ENCODE measurements around the gene IL27RA. TPM values are rescaled to one million over a fixed set of nuclear protein-coding genes. Genes with fewer than 3 reads are reported as not detected.

Gene IL27RA
- total RNA-seq, 1 experiment from 2014 or later, result 18.3 TPM

GRCh38 chr19:13987101-13987890, 44.3 kb upstream of the IL27RA start:
- H3K4me3 ChIP-seq (replicated peaks in 1 of 2; ENCODE audit: low read depth in 1 of 2, low read length in 2 of 2), result no peak overlapping the region
- H3K4me1 ChIP-seq (ENCODE audit: control insufficient read depth in 1 of 2, insufficient read depth in 2 of 2, low read length in 2 of 2), result peaks cover 8 to 12% of the 10 kb centered on the region in 2 experiments; a peak in 3 of 4 replicates
- H3K4me2 ChIP-seq (ENCODE audit: low read length), result no peak overlapping the region
- intact Hi-C loops (cut with micrococcal nuclease), result no loop called here
- RAD21 ChIA-PET (ENCODE audit: low non-redundant PET in 1 of 2, low total read pairs in 2 of 2, uncharacterized antibody in 2 of 2, unreplicated experiment in 2 of 2), result interaction anchor here in 1 of 2 experiments (0.7 kb wide), 1 partner anchor 34 kb away, joined by 3 read pairs; no protein-coding TSS in a partner anchor
- H3K79me2 ChIP-seq (ENCODE audit: insufficient read depth, low read length), result no peaks in the 10 kb centered on the region
- no peak overlapping the region for H2AFZ ChIP-seq (ENCODE audit: low read depth, low read length, poor library complexity, severe bottlenecking)
- DNase-seq (ENCODE audit: low read depth, low spot score) (no peak), ATAC-seq (no peak)
- H3K27me3 ChIP-seq (ENCODE audit: insufficient read depth, low read length), result no peaks in the 10 kb centered on the region
- POLR2A ChIA-PET, result no interaction called here
- no peak overlapping the region for H3K9ac ChIP-seq (ENCODE audit: low read length)
- H3K27ac ChIP-seq (ENCODE audit: low read depth, low read length), result no peak overlapping the region; the same call in 1 of the 2 replicates
- BruUV-seq (replicated peaks), result no TSS peak
- H4K20me1 ChIP-seq (ENCODE audit: insufficient read depth), result no peaks in the 10 kb centered on the region
- TF ChIP-seq SRF (IDR thresholded peaks at IDR 0.05; ENCODE audit: low read depth) (no peak), FOSL1 (IDR thresholded peaks at IDR 0.05; ENCODE audit: low read depth) (no peak), CEBPB (IDR thresholded peaks at IDR 0.05; ENCODE audit: low read depth) (no peak), EGR1 (IDR thresholded peaks at IDR 0.05; ENCODE audit: low read depth) (no peak), EZH2phosphoT487 (IDR thresholded peaks at IDR 0.05; ENCODE audit: borderline replicate concordance) (no peak), SP1 (IDR thresholded peaks at IDR 0.05; ENCODE audit: low read depth) (no peak), ATF3 (IDR thresholded peaks at IDR 0.05) (no peak), REST (IDR thresholded peaks at IDR 0.05; ENCODE audit: low read depth) (no peak), EZH2 (IDR thresholded peaks at IDR 0.05) (no peak), CBX3 (IDR thresholded peaks at IDR 0.05; ENCODE audit: low read depth) (no peak), YY1 (IDR thresholded peaks at IDR 0.05; ENCODE audit: extremely low read depth, insufficient replicate concordance, low read depth, low read length) (no peak), MAX (IDR thresholded peaks at IDR 0.05) (no peak), ZNF274 (IDR thresholded peaks at IDR 0.05; ENCODE audit: low read depth, low read length) (no peak), JUND (IDR thresholded peaks at IDR 0.05) (no peak), TCF7L2 (IDR thresholded peaks at IDR 0.05; ENCODE audit: borderline replicate concordance, extremely low read depth, insufficient read depth, insufficient read length) (no peak), POLR2A (IDR thresholded peaks at IDR 0.05; ENCODE audit: borderline replicate concordance, extremely low read depth, insufficient read depth, insufficient read length) (no peak)
- H3K9me2 ChIP-seq (ENCODE audit: insufficient read depth), result no peaks in the 10 kb centered on the region
- H3K9me3 ChIP-seq (ENCODE audit: control insufficient read depth in 1 of 2, insufficient read depth in 1 of 2, low read depth in 1 of 2, low read length in 2 of 2), result no peaks in the 10 kb centered on the region
- CTCF ChIA-PET, result no interaction called here
- peaks cover 1 to 4% of the 10 kb centered on the region in 2 experiments; a peak in 1 of 4 replicates for H3K36me3 ChIP-seq (ENCODE audit: control insufficient read depth in 1 of 2, insufficient read depth in 2 of 2, low read length in 2 of 2)

Data from HCT116 (cell line).